Naive thymus-derived CD8-positive, alpha-beta T cell (primary cell): Measurements from ENCODE around the gene DMKN. TPM values are rescaled to one million over a fixed set of nuclear protein-coding genes. Genes with fewer than 3 reads are reported as not detected.

ENCODE experiments used
- ATAC-seq, 2 donors: fragments of 150-1000 bp; cut with Tn5 transposase in 1 of 2; sonication (Bioruptor Pico), chemical (Tn5 transposase) in 1 of 2; 1 replicate in 1 of 2; 2 replicates in 1 of 2; pipeline ENCODE4 v1.10.0; 2021; ENCODE audit warnings: mild to moderate bottlenecking in 2 of 2, moderate library complexity in 2 of 2
- POLR2A ChIA-PET: fragments of 350-600 bp; sonication (Branson Sonifier 250); formaldehyde crosslinking; loops from one replicate; lab custom pipeline; 2021; ENCODE audit warnings: antibody characterized with exemption; lab: Charles Lee
- DNase-seq, 10 donors: peaks; one replicate each; pipeline versions ENCODE4 v3.0.0 to v3.0.0-alpha.2; 2020 to 2022
- H3K27ac Mint-ChIP-seq, 10 donors: one replicate each; pipeline ENCODE4 v1.8.0; 2020 to 2022; ENCODE audit warnings: mild to moderate bottlenecking in 10 of 10, mixed read lengths in 10 of 10, moderate library complexity in 4 of 10, inconsistent platforms in 1 of 10
- H3K27me3 Mint-ChIP-seq, 5 donors: one replicate each; pipeline ENCODE4 v1.8.0; 2021 to 2022; ENCODE audit warnings: mixed read lengths in 5 of 5
- H3K36me3 Mint-ChIP-seq, 3 donors: one replicate each; pipeline ENCODE4 v1.8.0; 2020 to 2022; ENCODE audit warnings: mixed read lengths in 3 of 3, mild to moderate bottlenecking in 2 of 3, inconsistent platforms in 1 of 3
- H3K4me1 Mint-ChIP-seq, 4 donors: one replicate each; pipeline ENCODE4 v1.8.0; 2021 to 2022; ENCODE audit warnings: mixed read lengths in 4 of 4
- H3K4me3 Mint-ChIP-seq, 10 donors: one replicate each; pipeline ENCODE4 v1.8.0; 2020 to 2022; ENCODE audit warnings: mild to moderate bottlenecking in 10 of 10, mixed read lengths in 10 of 10, moderate library complexity in 6 of 10, inconsistent platforms in 1 of 10
- H3K9me3 Mint-ChIP-seq, 9 donors: one replicate each; pipeline ENCODE4 v1.8.0; 2020 to 2022; ENCODE audit warnings: mixed read lengths in 9 of 9, mild to moderate bottlenecking in 3 of 9, inconsistent platforms in 1 of 9, moderate library complexity in 1 of 9
- polyA plus RNA-seq, 3 donors: library from polyadenylated mRNA; unstranded; fragments of 300-500 nt; fragmentation: Illumina TruSeq; gene quantifications; one replicate each; pipeline ENCODE4 v1.2.3, GENCODE V29; 2021
- total RNA-seq, 8 experiments: library from RNA in 2 of 8; stranded (reverse) in 2 of 8; gene quantifications; one replicate each; pipeline ENCODE4 v1.2.3 and lab custom pipeline; 2021 to 2026

Gene DMKN
- total and polyA plus RNA-seq, 5 experiments from 2014 or later: 0.27 to 5.8 (median 1.8) TPM

DNA sequence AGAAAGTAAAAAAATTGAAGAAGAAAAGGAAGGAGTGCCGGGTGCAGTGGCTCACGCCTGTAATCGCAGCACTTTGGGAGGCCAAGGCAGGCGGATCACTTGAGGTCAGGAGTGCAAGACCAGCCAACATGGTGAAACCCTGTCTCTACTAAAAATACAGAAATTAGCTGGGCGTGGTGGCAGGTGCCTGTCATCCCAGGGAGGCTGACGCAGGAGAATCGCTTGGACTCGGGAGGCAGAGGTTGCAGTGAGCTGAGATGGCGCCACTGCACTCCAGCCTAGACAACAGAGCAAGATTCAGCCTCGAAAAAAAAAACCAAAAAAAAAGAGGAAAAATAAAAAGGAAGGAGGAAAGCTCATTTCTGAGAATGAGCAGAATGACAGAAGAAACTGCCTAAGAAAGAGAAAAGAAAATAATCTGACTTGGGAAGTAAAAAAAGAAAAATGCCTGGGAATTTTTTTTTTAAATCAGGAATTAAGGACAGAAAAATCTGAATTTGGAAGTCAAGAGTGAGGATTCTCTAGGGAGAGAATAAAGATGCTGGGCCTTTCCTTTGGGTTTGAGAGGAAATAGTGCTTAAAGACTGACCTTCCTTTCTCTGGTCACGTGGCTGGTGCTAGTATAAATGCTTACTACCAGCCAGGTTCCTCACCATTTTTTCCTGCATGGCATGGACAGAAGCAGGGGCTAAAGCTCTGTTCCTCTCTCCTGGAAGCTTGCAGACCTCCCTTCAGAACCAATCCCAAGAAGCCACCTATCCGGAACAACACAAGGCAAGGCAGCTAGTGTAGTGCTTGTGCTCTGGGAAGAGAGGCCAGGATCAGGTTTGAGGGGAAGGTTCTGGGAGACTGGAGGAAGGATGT is 65.6 kb downstream of the DMKN start, which contains the start of gene FFAR2:
Gene FFAR2, plus strand, starts transcription at position 652 of the 864 bp plus-strand sequence. CDS start 1,458 bp downstream, outside the sequence.
- Mint-ChIP-seq H3K4me3 (peak within 1 kb of the TSS in 1 of 10 donors; percentile 16), H3K27me3 (peaks cover 5 to 42% (median 16%) of the 10 kb centered on the region in 5 donors), H3K9me3 (no peaks in the 10 kb centered on the region), H3K36me3 (peaks cover 0 to 3% (median 0%) of the 10 kb centered on the region in 3 donors), H3K4me1 (peaks cover 17 to 63% (median 29%) of the 10 kb centered on the region in 4 donors), H3K27ac (peak within 1 kb of the TSS in 7 of 10 donors; percentile 2 to 79 (median 18))
- no peak for DNase-seq
- POLR2A ChIA-PET: interaction anchor here (0.6 kb wide), 1 partner anchor 443 kb away, joined by 3 read pairs; no protein-coding TSS in a partner anchor
- ATAC-seq: no peak

Other genes with a start within 250 kb of the DMKN start
- 100 to 1,000 TPM; 226 to 232 TPM for gene USF2, start 244.7 kb downstream of the DMKN start, total RNA-seq
- gene USF2, start 244.7 kb downstream of the DMKN start, polyA plus RNA-seq: 1 to 10 TPM; 4.5 to 6.9 (median 5.2) TPM
- gene HAMP, start 231.1 kb downstream of the DMKN start, total RNA-seq: 1 to 10 TPM; 2.5 to 2.6 TPM
- gene HAMP, start 231.1 kb downstream of the DMKN start, polyA plus RNA-seq: under 1 TPM in 1 of 3 donors, not detected in 2; 0.06 TPM
- not detected for gene MAG, start 221.5 kb downstream of the DMKN start, total RNA-seq
- under 1 TPM in 1 of 3 donors, not detected in 2; 0.08 TPM for gene MAG, start 221.5 kb downstream of the DMKN start, polyA plus RNA-seq
- 10 to 100 TPM; 20.0 to 21.1 TPM for gene CD22, start 184.5 kb downstream of the DMKN start, total RNA-seq
- under 1 TPM in 2 of 3 donors, not detected in 1; 0.46 to 0.73 TPM for gene CD22, start 184.5 kb downstream of the DMKN start, polyA plus RNA-seq
- gene FFAR1, start 165.7 kb downstream of the DMKN start, total RNA-seq: not detected
- not detected for gene FFAR1, start 165.7 kb downstream of the DMKN start, polyA plus RNA-seq
- gene FFAR3, start 155.2 kb downstream of the DMKN start, total RNA-seq: not detected
- gene FFAR3, start 155.2 kb downstream of the DMKN start, polyA plus RNA-seq: not detected
- not detected for gene GPR42, start 142.6 kb downstream of the DMKN start, total RNA-seq
- gene GPR42, start 142.6 kb downstream of the DMKN start, polyA plus RNA-seq: not detected
- not detected for gene FFAR2, start 65.4 kb downstream of the DMKN start, total RNA-seq
- not detected for gene FFAR2, start 65.4 kb downstream of the DMKN start, polyA plus RNA-seq
- gene KRTDAP, start 23.2 kb downstream of the DMKN start, total RNA-seq: not detected
- not detected for gene KRTDAP, start 23.2 kb downstream of the DMKN start, polyA plus RNA-seq
- gene SBSN, start 14.7 kb upstream of the DMKN start, total RNA-seq: under 1 TPM in 1 of 2 experiments, not detected in 1; 0.31 TPM
- gene SBSN, start 14.7 kb upstream of the DMKN start, polyA plus RNA-seq: not detected
- gene GAPDHS, start 19.8 kb upstream of the DMKN start, total RNA-seq: not detected
- not detected for gene GAPDHS, start 19.8 kb upstream of the DMKN start, polyA plus RNA-seq
- 10 to 100 TPM; 31.1 to 34.3 TPM for gene TMEM147, start 32.0 kb upstream of the DMKN start, total RNA-seq
- 100 to 1,000 TPM; 151 to 159 (median 157) TPM for gene TMEM147, start 32.0 kb upstream of the DMKN start, polyA plus RNA-seq
- gene ATP4A, start 50.0 kb upstream of the DMKN start, total RNA-seq: not detected
- not detected for gene ATP4A, start 50.0 kb upstream of the DMKN start, polyA plus RNA-seq
- not detected for gene PMIS2, start 72.5 kb upstream of the DMKN start, total RNA-seq
- not detected for gene PMIS2, start 72.5 kb upstream of the DMKN start, polyA plus RNA-seq
- gene HAUS5, start 99.1 kb upstream of the DMKN start, total RNA-seq: 10 to 100 TPM; 27.1 to 29.8 TPM
- gene HAUS5, start 99.1 kb upstream of the DMKN start, polyA plus RNA-seq: 1 to 10 TPM; 6.6 to 7.7 (median 7.2) TPM
- 10 to 100 TPM; 55.5 to 56.2 TPM for gene RBM42, start 115.4 kb upstream of the DMKN start, total RNA-seq
- gene RBM42, start 115.4 kb upstream of the DMKN start, polyA plus RNA-seq: 10 to 100 TPM; 54.1 to 59.7 (median 58.0) TPM
- 1 to 10 TPM in 1 of 2 experiments, under 1 TPM in 1; 0.55 to 1.0 TPM for gene ETV2, start 128.1 kb upstream of the DMKN start, total RNA-seq
- under 1 TPM in 2 of 3 donors, not detected in 1; 0.27 to 0.47 TPM for gene ETV2, start 128.1 kb upstream of the DMKN start, polyA plus RNA-seq
- 100 to 1,000 TPM; 197 to 212 TPM for gene COX6B1, start 134.7 kb upstream of the DMKN start, total RNA-seq
- 100 to 1,000 TPM; 824 to 920 (median 852) TPM for gene COX6B1, start 134.7 kb upstream of the DMKN start, polyA plus RNA-seq
- gene UPK1A, start 152.9 kb upstream of the DMKN start, total RNA-seq: not detected
- not detected for gene UPK1A, start 152.9 kb upstream of the DMKN start, polyA plus RNA-seq
- under 1 TPM; 0.21 to 0.36 TPM for gene ZBTB32, start 190.9 kb upstream of the DMKN start, total RNA-seq
- gene ZBTB32, start 190.9 kb upstream of the DMKN start, polyA plus RNA-seq: under 1 TPM; 0.15 to 0.68 (median 0.43) TPM
- gene KMT2B, start 204.4 kb upstream of the DMKN start, total RNA-seq: 10 to 100 TPM; 73.9 to 79.2 TPM
- 1 to 10 TPM in 1 of 3 donors, under 1 TPM in 2; 0.60 to 2.8 (median 0.83) TPM for gene KMT2B, start 204.4 kb upstream of the DMKN start, polyA plus RNA-seq
- gene IGFLR1, start 228.8 kb upstream of the DMKN start, total RNA-seq: 10 to 100 TPM; 79.8 to 82.5 TPM
- gene IGFLR1, start 228.8 kb upstream of the DMKN start, polyA plus RNA-seq: 10 to 100 TPM; 70.2 to 92.7 (median 92.6) TPM
- gene U2AF1L4, start 231.8 kb upstream of the DMKN start, total RNA-seq: 10 to 100 TPM; 52.7 to 53.1 TPM
- gene U2AF1L4, start 231.8 kb upstream of the DMKN start, polyA plus RNA-seq: 10 to 100 TPM; 43.1 to 93.1 (median 76.6) TPM
- 10 to 100 TPM; 23.0 to 26.2 TPM for gene PSENEN, start 232.0 kb upstream of the DMKN start, total RNA-seq
- 10 to 100 TPM; 68.7 to 76.5 (median 71.2) TPM for gene PSENEN, start 232.0 kb upstream of the DMKN start, polyA plus RNA-seq
- 10 to 100 TPM; 14.0 to 16.6 TPM for gene LIN37, start 234.9 kb upstream of the DMKN start, total RNA-seq
- gene LIN37, start 234.9 kb upstream of the DMKN start, polyA plus RNA-seq: 10 to 100 TPM in 1 of 3 donors, 1 to 10 TPM in 2; 5.4 to 15.5 (median 8.1) TPM
- gene HSPB6, start 243.4 kb upstream of the DMKN start, total RNA-seq: not detected
- not detected for gene HSPB6, start 243.4 kb upstream of the DMKN start, polyA plus RNA-seq
- 10 to 100 TPM; 42.0 to 43.5 TPM for gene PROSER3, start 244.5 kb upstream of the DMKN start, total RNA-seq
- 1 to 10 TPM; 3.4 to 7.4 (median 5.8) TPM for gene PROSER3, start 244.5 kb upstream of the DMKN start, polyA plus RNA-seq